ENCODE measurements around the gene PTGER3.

- TF ChIP-seq CTCF (IDR thresholded peaks at IDR 0.05): no peak
- no peak for TF ChIP-seq POLR2A (IDR thresholded peaks at IDR 0.05)
Observed at GRCh38 chr1:70966018-70966638, 81.5 kb downstream of the PTGER3 start.
